AG10803 (cell line): ENCODE data around the gene SLC25A38.

Experiments used
- DNase-seq: peaks from one replicate; pipeline ENCODE4 v3.0.0; 2010; ENCODE audit warnings: low read depth
- H3K4me3 ChIP-seq: 2 replicates; pipeline ENCODE4 v1.5.1; 2011; ENCODE audit warnings: mild to moderate bottlenecking, low read length, control low read depth
- CTCF ChIP-seq: conservative IDR thresholded peaks from 2 replicates; pipeline ENCODE4 v1.5.1; 2011; ENCODE audit warnings: mild to moderate bottlenecking, low read length, control low read depth, inconsistent platforms

Gene SLC25A38

GRCh38 chr3:39383045-39383880 lies at the start of gene SLC25A38:
TSS of gene SLC25A38 (plus strand) at chr3:39383370. CDS start at chr3:39383725, 355 bp downstream.
- peak; percentile 47 for TF ChIP-seq CTCF
- DNase-seq, result peak; percentile 85
- peak within 1 kb of the TSS; percentile 87 for H3K4me3 ChIP-seq

- DNase-seq, result no peak
- H3K4me3 ChIP-seq, result no peak overlapping the region
- no peak for TF ChIP-seq CTCF
Measured at GRCh38 chr3:39333607-39334006, 49.6 kb upstream of the SLC25A38 start.

GRCh38 chr3:39334205-39334604 lies 49.0 kb upstream of the SLC25A38 start:
- TF ChIP-seq CTCF, result no peak
- no peak for DNase-seq
- H3K4me3 ChIP-seq, result no peak overlapping the region

- TF ChIP-seq CTCF, result no peak
- no peak overlapping the region for H3K4me3 ChIP-seq
- no peak for DNase-seq
Measured at GRCh38 chr3:39338201-39338600, 45.0 kb upstream of the SLC25A38 start.

- no peak for TF ChIP-seq CTCF
- H3K4me3 ChIP-seq, result no peak overlapping the region
- DNase-seq, result no peak
Measured at GRCh38 chr3:39339086-39339485, 44.1 kb upstream of the SLC25A38 start.

GRCh38 chr3:39343076-39343717 lies 40.0 kb upstream of the SLC25A38 start:
- H3K4me3 ChIP-seq, result no peak overlapping the region
- no peak for DNase-seq
- TF ChIP-seq CTCF, result no peak

GRCh38 chr3:39343760-39344159 lies 39.4 kb upstream of the SLC25A38 start:
- no peak for TF ChIP-seq CTCF
- no peak overlapping the region for H3K4me3 ChIP-seq
- DNase-seq, result no peak
